GM23338 (cell line): ENCODE data around the gene CMSS1. TPM values are rescaled to one million over a fixed set of nuclear protein-coding genes. Genes with fewer than 3 reads are reported as not detected.

Source experiments
- ATAC-seq: fragments of 200-7000 bp; cut with Tn5 transposase; 3 replicates; pipeline ENCODE4 v1.9.1; 2020
- DNase-seq: peaks from one replicate; pipeline ENCODE4 v3.0.0-alpha.2; 2015; ENCODE audit warnings: low spot score
- H2AFZ ChIP-seq: fragments of 200-600 bp; sonication (generic); 2 replicates; pipeline ENCODE4 v1.8.0; 2016; ENCODE audit warnings: antibody characterized with exemption, mild to moderate bottlenecking, moderate library complexity
- H3F3A ChIP-seq: fragments of 200-600 bp; sonication (generic); replicated peaks from 2 replicates; pipeline ENCODE4 v1.8.0; 2017; ENCODE audit warnings: antibody characterized with exemption, mixed run types, low read depth
- H3K27ac ChIP-seq: fragments of 200-600 bp; sonication (generic); 2 replicates; pipeline ENCODE4 v1.6.1; 2016; ENCODE audit warnings: low read depth
- H3K27me3 ChIP-seq: fragments of 200-600 bp; sonication (generic); 2 replicates; pipeline ENCODE4 v1.8.0; 2016; ENCODE audit warnings: mild to moderate bottlenecking, mixed run types, moderate library complexity; ENCODE audit not compliant: insufficient read depth
- H3K36me3 ChIP-seq: fragments of 200-600 bp; sonication (generic); 2 replicates; pipeline ENCODE4 v1.8.0; 2016; ENCODE audit warnings: mild to moderate bottlenecking; ENCODE audit not compliant: insufficient read depth
- H3K4me1 ChIP-seq: fragments of 200-600 bp; sonication (generic); 2 replicates; pipeline ENCODE4 v1.8.0; 2016; ENCODE audit warnings: mild to moderate bottlenecking, moderate library complexity; ENCODE audit not compliant: insufficient read depth
- H3K4me2 ChIP-seq: fragments of 200-600 bp; sonication (generic); 2 replicates; pipeline ENCODE4 v1.7.1; 2017; ENCODE audit warnings: mixed run types
- H3K4me3 ChIP-seq: fragments of 200-600 bp; sonication (generic); 2 replicates; pipeline ENCODE4 v1.6.1; 2016; ENCODE audit warnings: mixed run types
- H3K79me2 ChIP-seq: fragments of 200-600 bp; sonication (generic); replicated peaks from 2 replicates; pipeline ENCODE4 v1.8.0; 2017; ENCODE audit warnings: mild to moderate bottlenecking; ENCODE audit not compliant: insufficient read depth
- H3K9me2 ChIP-seq: fragments of 200-600 bp; sonication (generic); 2 replicates; pipeline ENCODE4 v1.8.0; 2017; ENCODE audit not compliant: insufficient read depth
- H4K20me1 ChIP-seq: fragments of 200-600 bp; sonication (generic); replicated peaks from 2 replicates; pipeline ENCODE4 v1.8.0; 2017; ENCODE audit warnings: mild to moderate bottlenecking; ENCODE audit not compliant: insufficient read depth
- H3K27ac Mint-ChIP-seq: 2 replicates; pipeline ENCODE4 v1.8.0; 2020; ENCODE audit warnings: inconsistent platforms, mild to moderate bottlenecking, moderate library complexity, mixed read lengths
- H3K27me3 Mint-ChIP-seq: 3 replicates; pipeline ENCODE4 v1.8.0; 2022; ENCODE audit warnings: low read depth, mild to moderate bottlenecking, moderate library complexity, mixed read lengths, inconsistent platforms; ENCODE audit not compliant: insufficient read depth, poor library complexity
- H3K36me3 Mint-ChIP-seq: 3 replicates; pipeline ENCODE4 v1.8.0; 2021; ENCODE audit warnings: low read depth, mild to moderate bottlenecking, inconsistent platforms, moderate library complexity, mixed read lengths
- H3K4me1 Mint-ChIP-seq: 3 replicates; pipeline ENCODE4 v1.8.0; 2020; ENCODE audit warnings: mild to moderate bottlenecking, inconsistent platforms, mixed read lengths
- H3K4me3 Mint-ChIP-seq: 3 replicates; pipeline ENCODE4 v1.8.0; 2021; ENCODE audit warnings: moderate library complexity, mild to moderate bottlenecking, inconsistent platforms, mixed read lengths
- H3K9me3 Mint-ChIP-seq: 3 replicates; pipeline ENCODE4 v1.8.0; 2020; ENCODE audit warnings: moderate library complexity, mild to moderate bottlenecking, inconsistent platforms, mixed read lengths
- CREB1 ChIP-seq: fragments of 250-450 bp; sonication (Bioruptor Pico); IDR thresholded peaks from 2 replicates; pipeline ENCODE4 v1.5.0; 2020; ENCODE audit warnings: low read depth, mild to moderate bottlenecking, moderate library complexity
- ETS1 ChIP-seq: IDR thresholded peaks from 2 replicates; pipeline ENCODE4 v1.6.1; 2016; ENCODE audit warnings: antibody characterized with exemption
- EZH2 ChIP-seq: fragments of 200-600 bp; sonication (generic); IDR thresholded peaks from one replicate; pipeline ENCODE4 v1.8.0; 2017; ENCODE audit warnings: antibody characterized with exemption, mild to moderate bottlenecking, low read depth; ENCODE audit not compliant: unreplicated experiment
- EZH2phosphoT487 ChIP-seq: fragments of 200-600 bp; sonication (generic); IDR thresholded peaks from one replicate; pipeline ENCODE4 v1.8.1; 2018; ENCODE audit warnings: antibody characterized with exemption; ENCODE audit not compliant: unreplicated experiment
- JUNB ChIP-seq: IDR thresholded peaks from one replicate; pipeline ENCODE4 v1.6.1; 2016; ENCODE audit warnings: antibody characterized with exemption; ENCODE audit not compliant: unreplicated experiment
- NANOG ChIP-seq: IDR thresholded peaks from 2 replicates; pipeline ENCODE4 v1.6.1; 2016; ENCODE audit warnings: antibody characterized with exemption, borderline replicate concordance
- REST ChIP-seq: IDR thresholded peaks from one replicate; pipeline ENCODE4 v1.6.1; 2018; ENCODE audit warnings: antibody characterized with exemption; ENCODE audit not compliant: unreplicated experiment
- STAT1 ChIP-seq: IDR thresholded peaks from one replicate; pipeline ENCODE4 v1.6.1; 2016; ENCODE audit warnings: antibody characterized with exemption; ENCODE audit not compliant: unreplicated experiment
- ZNF114 ChIP-seq: fragments of 250-450 bp; sonication (Bioruptor Pico); IDR thresholded peaks from 2 replicates; pipeline ENCODE4 v1.5.0; 2020; ENCODE audit warnings: mild to moderate bottlenecking, moderate library complexity
- ZNF462 ChIP-seq: fragments of 250-450 bp; sonication (Bioruptor Pico); IDR thresholded peaks from 2 replicates; pipeline ENCODE4 v1.5.0; 2020; ENCODE audit warnings: mild to moderate bottlenecking, moderate library complexity
- polyA plus RNA-seq: library from polyadenylated mRNA; unstranded; fragments of >200 nt; fragmentation: Nextera tagmentation; extraction: Ambion mirVana; gene quantifications from 2 replicates; pipeline ENCODE4 v1.2.1, GENCODE V29; 2016
- total RNA-seq: library from RNA; depleted of rRNA; stranded (reverse); fragments of >200 nt; shearing (Covaris generic); gene quantifications from 2 replicates; pipeline ENCODE4 v1.2.3, GENCODE V29; 2014

CMSS1 gene
- total and polyA plus RNA-seq, 2 experiments from 2014 or later = 39.4 to 187 TPM

- no peak for DNase-seq
- H3K9me2 ChIP-seq = no peaks in the 10 kb centered on the region; the same call in 1 of the 2 replicates
- Mint-ChIP-seq H3K36me3 (no peaks in the 10 kb centered on the region), H3K9me3 (no peaks in the 10 kb centered on the region), H3K27ac (peak overlapping the region; percentile 70), H3K4me1 (peaks cover 34% of the 10 kb centered on the region), H3K27me3 (peaks cover 3% of the 10 kb centered on the region), H3K4me3 (no peak overlapping the region)
- H3K4me3 ChIP-seq = no peak overlapping the region
- H3K27me3 ChIP-seq = no peaks in the 10 kb centered on the region
- H4K20me1 ChIP-seq = no peaks in the 10 kb centered on the region
- H3F3A ChIP-seq = no peaks in the 10 kb centered on the region
- H3K79me2 ChIP-seq = peaks cover 53% of the 10 kb centered on the region
- no peak for TF ChIP-seq EZH2
- H2AFZ ChIP-seq = no peak overlapping the region
- H3K4me1 ChIP-seq = peaks cover 6% of the 10 kb centered on the region
- H3K36me3 ChIP-seq = no peaks in the 10 kb centered on the region
- no peak overlapping the region for H3K27ac ChIP-seq
- ATAC-seq = no peak
- H3K4me2 ChIP-seq = no peak overlapping the region
These were observed 28.3 kb downstream of the CMSS1 start for GRCh38 chr3:99845999-99846398.

- Histone ChIP-seq H3K36me3 (no peaks in the 10 kb centered on the region), H3K4me2 (no peak overlapping the region), H4K20me1 (no peaks in the 10 kb centered on the region), H3K79me2 (peaks cover 57% of the 10 kb centered on the region), H3K9me2 (no peaks in the 10 kb centered on the region; the same call in 1 of the 2 replicates), H3K27ac (no peak overlapping the region), H3K27me3 (no peaks in the 10 kb centered on the region), H2AFZ (no peak overlapping the region), H3K4me1 (peaks cover 6% of the 10 kb centered on the region), H3K4me3 (no peak overlapping the region), H3F3A (no peaks in the 10 kb centered on the region)
- H3K27ac Mint-ChIP-seq = peak overlapping the region; percentile 70
- H3K4me1 Mint-ChIP-seq = peaks cover 34% of the 10 kb centered on the region
- no peaks in the 10 kb centered on the region for H3K9me3 Mint-ChIP-seq
- no peak overlapping the region for H3K4me3 Mint-ChIP-seq
- ATAC-seq = no peak
- peaks cover 3% of the 10 kb centered on the region for H3K27me3 Mint-ChIP-seq
- DNase-seq = peak; percentile 52
- no peaks in the 10 kb centered on the region for H3K36me3 Mint-ChIP-seq
- TF ChIP-seq JUNB (no peak), ZNF114 (CRISPR knock-in tag) (no peak), REST (no peak), ETS1 (no peak), EZH2phosphoT487 (no peak), STAT1 (no peak), ZNF462 (CRISPR knock-in tag) (no peak), CREB1 (CRISPR knock-in tag) (no peak), NANOG (no peak)
These were observed 29.0 kb downstream of the CMSS1 start for GRCh38 chr3:99846477-99847160.
